Measurements from ENCODE around the gene TKT. TPM values are rescaled to one million over a fixed set of nuclear protein-coding genes. Genes with fewer than 3 reads are reported as not detected.

The TKT gene
- total RNA-seq, 4 donors from 2014 or later = 130 to 171 (median 145) TPM

- Histone ChIP-seq H3K36me3 (peaks cover 0 to 42% (median 0%) of the 10 kb centered on the region in 3 donors), H3K9me3 (no peaks in the 10 kb centered on the region), H3K4me3 (no peak overlapping the region), H3K27ac (no peak overlapping the region), H3K27me3 (no peaks in the 10 kb centered on the region), H3K4me1 (no peaks in the 10 kb centered on the region)
- no peak for TF ChIP-seq POLR2A (IDR thresholded peaks at IDR 0.05)
- TF ChIP-seq CTCF (IDR thresholded peaks at IDR 0.05) = no peak
- no peak for DNase-seq
Measured at GRCh38 chr3:53222183-53222901, 33.5 kb downstream of the TKT start.

GRCh38 chr3:53221827-53222182 is 34.0 kb downstream of the TKT start:
- no peak for DNase-seq
- TF ChIP-seq POLR2A (IDR thresholded peaks at IDR 0.05) (no peak), CTCF (IDR thresholded peaks at IDR 0.05) (no peak)
- no peak overlapping the region for H3K27ac ChIP-seq

GRCh38 chr3:53221345-53221744 is 34.5 kb downstream of the TKT start:
- H3K27me3 ChIP-seq = no peaks in the 10 kb centered on the region
- no peak for TF ChIP-seq CTCF (IDR thresholded peaks at IDR 0.05)
- TF ChIP-seq POLR2A (IDR thresholded peaks at IDR 0.05) = no peak
- no peaks in the 10 kb centered on the region for H3K9me3 ChIP-seq
- peaks cover 0 to 32% (median 0%) of the 10 kb centered on the region in 3 donors for H3K36me3 ChIP-seq
- no peak overlapping the region for H3K4me3 ChIP-seq
- DNase-seq = no peak
- H3K4me1 ChIP-seq = no peaks in the 10 kb centered on the region
- H3K27ac ChIP-seq = no peak overlapping the region

More at GRCh38 chr3:53221827-53222182, 34.0 kb downstream of the TKT start:
- H3K9me3 ChIP-seq = no peaks in the 10 kb centered on the region
- H3K36me3 ChIP-seq = peaks cover 0 to 36% (median 0%) of the 10 kb centered on the region in 3 donors
- no peaks in the 10 kb centered on the region for H3K4me1 ChIP-seq
- H3K4me3 ChIP-seq = no peak overlapping the region
- H3K27me3 ChIP-seq = no peaks in the 10 kb centered on the region

- TF ChIP-seq CTCF (IDR thresholded peaks at IDR 0.05) (peak; percentile 58 to 91 (median 82)), POLR2A (IDR thresholded peaks at IDR 0.05) (peak in 1 of 2 donors; percentile 9)
- Histone ChIP-seq H3K9me3 (no peaks in the 10 kb centered on the region), H3K27ac (no peak overlapping the region), H3K4me3 (no peak overlapping the region), H3K27me3 (no peaks in the 10 kb centered on the region), H3K36me3 (peaks cover 0 to 18% (median 0%) of the 10 kb centered on the region in 3 donors), H3K4me1 (no peaks in the 10 kb centered on the region)
- DNase-seq = peak; percentile 74 to 91 (median 91)
Measured at GRCh38 chr3:53219895-53220483, 35.8 kb downstream of the TKT start.

GRCh38 chr3:53218131-53218530 is 37.7 kb downstream of the TKT start:
- Histone ChIP-seq H3K9me3 (no peaks in the 10 kb centered on the region), H3K27ac (no peak overlapping the region), H3K4me3 (no peak overlapping the region), H3K27me3 (no peaks in the 10 kb centered on the region), H3K4me1 (no peaks in the 10 kb centered on the region), H3K36me3 (peaks cover 0 to 1% (median 0%) of the 10 kb centered on the region in 3 donors)
- DNase-seq = peak in 1 of 3 donors; percentile 48
- TF ChIP-seq POLR2A (IDR thresholded peaks at IDR 0.05) (no peak), CTCF (IDR thresholded peaks at IDR 0.05) (no peak)

Measured in Peyer's patch (tissue), 4 donors.